K562 (cell line): Measurements from ENCODE around the gene FBXO11. TPM values are rescaled to one million over a fixed set of nuclear protein-coding genes. Genes with fewer than 3 reads are reported as not detected.

Experiments used
- CTBP1 ChIP-seq: fragments of 450-650 bp; IDR thresholded peaks from 2 replicates; pipeline ENCODE4 v1.6.1; 2016; ENCODE audit warnings: borderline replicate concordance
- ETV5 ChIP-seq: sonication (generic); formaldehyde crosslinking; IDR thresholded peaks from 2 replicates; pipeline ENCODE4 v1.4.0; 2020; ENCODE audit warnings: low read depth, mild to moderate bottlenecking, missing genetic modification reagents
- FOXJ2 ChIP-seq: fragments of 200-800 bp; sonication (Bioruptor generic); IDR thresholded peaks from 2 replicates; pipeline ENCODE4 v1.6.1; 2016; ENCODE audit warnings: missing genetic modification characterization, missing compliant biosample characterization
- GABPA ChIP-seq: fragments of 200-800 bp; sonication (Bioruptor generic); conservative IDR thresholded peaks from 2 replicates; pipeline ENCODE4 v1.6.1; 2016; ENCODE audit warnings: low read depth, missing genetic modification characterization, missing compliant biosample characterization
- JUND ChIP-seq, 2 experiments: IDR thresholded peaks; 2 replicates in 1 of 2; 3 replicates in 1 of 2; pipeline ENCODE4 v1.6.1; 2011; ENCODE audit warnings: borderline replicate concordance in 2 of 2, low read depth in 2 of 2, low read length in 2 of 2, improper control_type of control experiment in 1 of 2, missing biosample characterization in 1 of 2, missing genetic modification characterization in 1 of 2, missing genetic modification reagents in 1 of 2
- ZNF232 ChIP-seq: sonication (generic); formaldehyde crosslinking; IDR thresholded peaks from 2 replicates; pipeline ENCODE4 v1.8.0; 2022; ENCODE audit warnings: mild to moderate bottlenecking, missing genetic modification reagents
- polyA plus RNA-seq, 8 experiments: library from polyadenylated mRNA; depleted of rRNA in 4 of 8; stranded (reverse) in 5 of 8; unstranded in 3 of 8; fragments of >200 nt; fragmentation: Nextera tagmentation in 2 of 8; fragmentation: Illumina TruSeq in 1 of 8; extraction: Ambion mirVana in 2 of 8; extraction: Trizol in 1 of 8; gene quantifications; 2 replicates each; pipeline versions ENCODE4 v1.2.1 to v1.2.3, GENCODE V29; 2011 to 2014; ENCODE audit warnings: inconsistent platforms in 1 of 8, missing spikeins in 1 of 8
- total RNA-seq, 7 experiments: library from RNA; depleted of rRNA in 6 of 7; stranded (reverse); fragments of >200 nt in 6 of 7; fragmentation: Illumina TruSeq in 2 of 7; extraction: Trizol in 2 of 7; gene quantifications; 2 replicates each; pipeline versions ENCODE4 v1.2.1 to v1.2.3, GENCODE V29; 2011 to 2021; ENCODE audit warnings: low replicate concordance in 1 of 7
- TF ChIP-seq, protein P1 (sequence below): sonication (generic); formaldehyde crosslinking; IDR thresholded peaks from 2 replicates; pipeline ENCODE4 v1.8.1; 2023; ENCODE audit warnings: mild to moderate bottlenecking, missing genetic modification reagents
- TF ChIP-seq, protein P2 (sequence below): fragments of 250-450 bp; sonication (Bioruptor Pico); IDR thresholded peaks from 2 replicates; pipeline ENCODE4 v1.9.0; 2021; ENCODE audit warnings: mild to moderate bottlenecking
- TF ChIP-seq, protein P3 (sequence below): fragments of 200-600 bp; sonication (generic); IDR thresholded peaks from one replicate; pipeline ENCODE4 v1.6.1; 2012; ENCODE audit warnings: mild to moderate bottlenecking, low read depth, low read length, inconsistent platforms
- TF ChIP-seq, protein P4 (sequence below): fragments of 250-450 bp; sonication (Bioruptor Pico); IDR thresholded peaks from 2 replicates; pipeline ENCODE4 v1.8.0; 2022; ENCODE audit warnings: inconsistent platforms, mild to moderate bottlenecking, moderate library complexity, borderline replicate concordance

The FBXO11 gene
- total and polyA plus RNA-seq, 9 of the 15 experiments (the other 6 are each of a cell fraction or from before 2014, with no cell fraction given): 8.8 to 44.5 (median 24.1) TPM

GRCh38 chr2:47905386-47906156 lies 727 bp downstream of the FBXO11 start (continued):
- TF ChIP-seq, protein P1, sequence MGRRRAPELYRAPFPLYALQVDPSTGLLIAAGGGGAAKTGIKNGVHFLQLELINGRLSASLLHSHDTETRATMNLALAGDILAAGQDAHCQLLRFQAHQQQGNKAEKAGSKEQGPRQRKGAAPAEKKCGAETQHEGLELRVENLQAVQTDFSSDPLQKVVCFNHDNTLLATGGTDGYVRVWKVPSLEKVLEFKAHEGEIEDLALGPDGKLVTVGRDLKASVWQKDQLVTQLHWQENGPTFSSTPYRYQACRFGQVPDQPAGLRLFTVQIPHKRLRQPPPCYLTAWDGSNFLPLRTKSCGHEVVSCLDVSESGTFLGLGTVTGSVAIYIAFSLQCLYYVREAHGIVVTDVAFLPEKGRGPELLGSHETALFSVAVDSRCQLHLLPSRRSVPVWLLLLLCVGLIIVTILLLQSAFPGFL (CRISPR knock-in tag): no peak
- TF ChIP-seq, protein P2, sequence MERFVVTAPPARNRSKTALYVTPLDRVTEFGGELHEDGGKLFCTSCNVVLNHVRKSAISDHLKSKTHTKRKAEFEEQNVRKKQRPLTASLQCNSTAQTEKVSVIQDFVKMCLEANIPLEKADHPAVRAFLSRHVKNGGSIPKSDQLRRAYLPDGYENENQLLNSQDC: no peak; the same call in 1 of the 2 replicates
- no peak for TF ChIP-seq ZNF232 (CRISPR knock-in tag)
- TF ChIP-seq, protein P3, sequence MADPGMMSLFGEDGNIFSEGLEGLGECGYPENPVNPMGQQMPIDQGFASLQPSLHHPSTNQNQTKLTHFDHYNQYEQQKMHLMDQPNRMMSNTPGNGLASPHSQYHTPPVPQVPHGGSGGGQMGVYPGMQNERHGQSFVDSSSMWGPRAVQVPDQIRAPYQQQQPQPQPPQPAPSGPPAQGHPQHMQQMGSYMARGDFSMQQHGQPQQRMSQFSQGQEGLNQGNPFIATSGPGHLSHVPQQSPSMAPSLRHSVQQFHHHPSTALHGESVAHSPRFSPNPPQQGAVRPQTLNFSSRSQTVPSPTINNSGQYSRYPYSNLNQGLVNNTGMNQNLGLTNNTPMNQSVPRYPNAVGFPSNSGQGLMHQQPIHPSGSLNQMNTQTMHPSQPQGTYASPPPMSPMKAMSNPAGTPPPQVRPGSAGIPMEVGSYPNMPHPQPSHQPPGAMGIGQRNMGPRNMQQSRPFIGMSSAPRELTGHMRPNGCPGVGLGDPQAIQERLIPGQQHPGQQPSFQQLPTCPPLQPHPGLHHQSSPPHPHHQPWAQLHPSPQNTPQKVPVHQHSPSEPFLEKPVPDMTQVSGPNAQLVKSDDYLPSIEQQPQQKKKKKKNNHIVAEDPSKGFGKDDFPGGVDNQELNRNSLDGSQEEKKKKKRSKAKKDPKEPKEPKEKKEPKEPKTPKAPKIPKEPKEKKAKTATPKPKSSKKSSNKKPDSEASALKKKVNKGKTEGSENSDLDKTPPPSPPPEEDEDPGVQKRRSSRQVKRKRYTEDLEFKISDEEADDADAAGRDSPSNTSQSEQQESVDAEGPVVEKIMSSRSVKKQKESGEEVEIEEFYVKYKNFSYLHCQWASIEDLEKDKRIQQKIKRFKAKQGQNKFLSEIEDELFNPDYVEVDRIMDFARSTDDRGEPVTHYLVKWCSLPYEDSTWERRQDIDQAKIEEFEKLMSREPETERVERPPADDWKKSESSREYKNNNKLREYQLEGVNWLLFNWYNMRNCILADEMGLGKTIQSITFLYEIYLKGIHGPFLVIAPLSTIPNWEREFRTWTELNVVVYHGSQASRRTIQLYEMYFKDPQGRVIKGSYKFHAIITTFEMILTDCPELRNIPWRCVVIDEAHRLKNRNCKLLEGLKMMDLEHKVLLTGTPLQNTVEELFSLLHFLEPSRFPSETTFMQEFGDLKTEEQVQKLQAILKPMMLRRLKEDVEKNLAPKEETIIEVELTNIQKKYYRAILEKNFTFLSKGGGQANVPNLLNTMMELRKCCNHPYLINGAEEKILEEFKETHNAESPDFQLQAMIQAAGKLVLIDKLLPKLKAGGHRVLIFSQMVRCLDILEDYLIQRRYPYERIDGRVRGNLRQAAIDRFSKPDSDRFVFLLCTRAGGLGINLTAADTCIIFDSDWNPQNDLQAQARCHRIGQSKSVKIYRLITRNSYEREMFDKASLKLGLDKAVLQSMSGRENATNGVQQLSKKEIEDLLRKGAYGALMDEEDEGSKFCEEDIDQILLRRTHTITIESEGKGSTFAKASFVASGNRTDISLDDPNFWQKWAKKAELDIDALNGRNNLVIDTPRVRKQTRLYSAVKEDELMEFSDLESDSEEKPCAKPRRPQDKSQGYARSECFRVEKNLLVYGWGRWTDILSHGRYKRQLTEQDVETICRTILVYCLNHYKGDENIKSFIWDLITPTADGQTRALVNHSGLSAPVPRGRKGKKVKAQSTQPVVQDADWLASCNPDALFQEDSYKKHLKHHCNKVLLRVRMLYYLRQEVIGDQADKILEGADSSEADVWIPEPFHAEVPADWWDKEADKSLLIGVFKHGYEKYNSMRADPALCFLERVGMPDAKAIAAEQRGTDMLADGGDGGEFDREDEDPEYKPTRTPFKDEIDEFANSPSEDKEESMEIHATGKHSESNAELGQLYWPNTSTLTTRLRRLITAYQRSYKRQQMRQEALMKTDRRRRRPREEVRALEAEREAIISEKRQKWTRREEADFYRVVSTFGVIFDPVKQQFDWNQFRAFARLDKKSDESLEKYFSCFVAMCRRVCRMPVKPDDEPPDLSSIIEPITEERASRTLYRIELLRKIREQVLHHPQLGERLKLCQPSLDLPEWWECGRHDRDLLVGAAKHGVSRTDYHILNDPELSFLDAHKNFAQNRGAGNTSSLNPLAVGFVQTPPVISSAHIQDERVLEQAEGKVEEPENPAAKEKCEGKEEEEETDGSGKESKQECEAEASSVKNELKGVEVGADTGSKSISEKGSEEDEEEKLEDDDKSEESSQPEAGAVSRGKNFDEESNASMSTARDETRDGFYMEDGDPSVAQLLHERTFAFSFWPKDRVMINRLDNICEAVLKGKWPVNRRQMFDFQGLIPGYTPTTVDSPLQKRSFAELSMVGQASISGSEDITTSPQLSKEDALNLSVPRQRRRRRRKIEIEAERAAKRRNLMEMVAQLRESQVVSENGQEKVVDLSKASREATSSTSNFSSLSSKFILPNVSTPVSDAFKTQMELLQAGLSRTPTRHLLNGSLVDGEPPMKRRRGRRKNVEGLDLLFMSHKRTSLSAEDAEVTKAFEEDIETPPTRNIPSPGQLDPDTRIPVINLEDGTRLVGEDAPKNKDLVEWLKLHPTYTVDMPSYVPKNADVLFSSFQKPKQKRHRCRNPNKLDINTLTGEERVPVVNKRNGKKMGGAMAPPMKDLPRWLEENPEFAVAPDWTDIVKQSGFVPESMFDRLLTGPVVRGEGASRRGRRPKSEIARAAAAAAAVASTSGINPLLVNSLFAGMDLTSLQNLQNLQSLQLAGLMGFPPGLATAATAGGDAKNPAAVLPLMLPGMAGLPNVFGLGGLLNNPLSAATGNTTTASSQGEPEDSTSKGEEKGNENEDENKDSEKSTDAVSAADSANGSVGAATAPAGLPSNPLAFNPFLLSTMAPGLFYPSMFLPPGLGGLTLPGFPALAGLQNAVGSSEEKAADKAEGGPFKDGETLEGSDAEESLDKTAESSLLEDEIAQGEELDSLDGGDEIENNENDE: no peak
- TF ChIP-seq GABPA: no peak
- TF ChIP-seq FOXJ2 (tag): no peak
- no peak for TF ChIP-seq CTBP1
- no peak for TF ChIP-seq JUND (IDR thresholded peaks at IDR 0.05; ENCODE audit: borderline replicate concordance, low read depth, low read length)
- no peak for TF ChIP-seq JUND (tag; IDR thresholded peaks at IDR 0.05; ENCODE audit: borderline replicate concordance, low read depth, low read length)
- TF ChIP-seq, protein P4, sequence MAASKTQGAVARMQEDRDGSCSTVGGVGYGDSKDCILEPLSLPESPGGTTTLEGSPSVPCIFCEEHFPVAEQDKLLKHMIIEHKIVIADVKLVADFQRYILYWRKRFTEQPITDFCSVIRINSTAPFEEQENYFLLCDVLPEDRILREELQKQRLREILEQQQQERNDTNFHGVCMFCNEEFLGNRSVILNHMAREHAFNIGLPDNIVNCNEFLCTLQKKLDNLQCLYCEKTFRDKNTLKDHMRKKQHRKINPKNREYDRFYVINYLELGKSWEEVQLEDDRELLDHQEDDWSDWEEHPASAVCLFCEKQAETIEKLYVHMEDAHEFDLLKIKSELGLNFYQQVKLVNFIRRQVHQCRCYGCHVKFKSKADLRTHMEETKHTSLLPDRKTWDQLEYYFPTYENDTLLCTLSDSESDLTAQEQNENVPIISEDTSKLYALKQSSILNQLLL (CRISPR knock-in tag): no peak
- no peak for TF ChIP-seq ETV5
